Right lobe of liver (tissue), 4 donors: ENCODE data around the gene GAA.

Experiments used
- CTCF ChIP-seq, 4 donors: fragments of 200-600 bp in 3 of 4; fragments of 450-650 bp in 1 of 4; IDR thresholded peaks; one replicate each; pipeline versions ENCODE4 v1.5.1 to v1.8.0; 2016 to 2022; ENCODE audit warnings: antibody characterized with exemption in 4 of 4, mild to moderate bottlenecking in 2 of 4
- POLR2A ChIP-seq: fragments of 450-650 bp; IDR thresholded peaks from one replicate; pipeline ENCODE4 v1.6.1; 2017; ENCODE audit warnings: antibody characterized with exemption, mild to moderate bottlenecking
- donor health status: DM: no; HTN: no; CAD: no.
- donor health status: DM: no; HTN: no; CAD: no.
- donor health status: DM: no; HTN: yes; CAD: no.

GRCh38 chr17:80119839-80120238, 18.5 kb downstream of the GAA start:
- TF ChIP-seq CTCF (IDR thresholded peaks at IDR 0.05) (no peak), POLR2A (no peak)
